Measurements from ENCODE around the gene RPL36.

Gene RPL36

DNA sequence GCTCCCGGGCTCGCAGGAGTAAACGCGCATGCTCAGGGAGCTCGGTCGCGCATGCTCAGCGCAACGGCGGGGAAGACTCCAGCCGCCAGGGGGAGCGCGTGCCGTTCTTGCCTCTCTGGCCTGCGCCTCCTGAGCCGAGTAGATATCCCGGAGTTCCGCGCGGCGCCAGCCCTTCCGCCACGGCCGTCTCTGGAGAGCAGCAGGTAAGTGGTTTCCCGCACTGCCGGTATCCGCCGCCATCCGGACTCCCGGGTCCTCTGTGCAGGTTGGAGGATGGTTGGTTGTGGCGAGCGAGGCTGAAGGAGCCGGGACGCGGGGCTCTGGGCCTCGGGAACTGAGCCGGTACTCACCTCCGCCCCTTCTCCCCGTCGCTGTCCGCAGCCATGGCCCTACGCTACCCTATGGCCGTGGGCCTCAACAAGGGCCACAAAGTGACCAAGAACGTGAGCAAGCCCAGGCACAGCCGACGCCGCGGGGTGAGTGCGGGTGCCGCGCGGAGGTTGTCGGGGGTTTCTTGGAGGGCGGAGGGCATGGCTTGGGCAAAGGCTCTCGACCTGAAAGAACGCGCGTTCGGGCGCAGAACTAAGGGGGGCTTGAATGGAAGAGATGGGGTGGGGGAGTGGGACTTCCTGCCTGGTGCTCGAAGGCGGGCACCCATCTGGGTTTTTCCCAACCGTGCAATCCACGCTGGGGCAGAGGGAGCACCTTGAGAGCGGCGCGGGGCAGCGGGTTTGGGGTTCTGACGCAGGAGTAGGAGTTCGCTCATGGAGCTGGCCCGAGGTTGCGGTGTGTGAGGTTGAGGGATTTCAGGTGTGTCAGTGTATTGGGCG lies at the start of gene RPL36:
RPL36 (plus strand) TSS at position 171 of the 830 bp plus-strand sequence; CDS start at position 384, 213 bp downstream.
- DNase-seq = peak; percentile 85

DNA sequence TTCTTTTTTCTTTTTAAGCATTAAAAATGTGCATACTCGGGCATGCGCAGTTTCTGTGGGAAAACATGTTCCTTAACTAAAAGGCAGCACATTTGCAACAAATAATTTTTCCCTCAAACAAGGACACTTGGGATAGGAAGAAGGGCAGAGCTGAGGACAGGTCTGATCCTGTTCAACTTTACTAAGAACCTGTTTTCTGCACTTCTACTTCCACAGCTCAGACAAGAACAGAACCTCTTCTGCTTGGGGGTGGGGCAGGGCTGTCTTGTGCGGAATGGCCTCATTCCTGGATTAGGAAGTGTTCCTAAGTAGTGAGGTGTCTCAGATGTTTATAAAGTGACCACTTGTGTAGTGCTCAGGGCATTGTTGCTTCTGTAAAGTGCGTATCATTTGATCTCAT lies 48.9 kb upstream of the RPL36 start:
- no peak for DNase-seq

GRCh38 chr19:5642204-5642603 lies 47.9 kb upstream of the RPL36 start:
- DNase-seq = no peak

DNA sequence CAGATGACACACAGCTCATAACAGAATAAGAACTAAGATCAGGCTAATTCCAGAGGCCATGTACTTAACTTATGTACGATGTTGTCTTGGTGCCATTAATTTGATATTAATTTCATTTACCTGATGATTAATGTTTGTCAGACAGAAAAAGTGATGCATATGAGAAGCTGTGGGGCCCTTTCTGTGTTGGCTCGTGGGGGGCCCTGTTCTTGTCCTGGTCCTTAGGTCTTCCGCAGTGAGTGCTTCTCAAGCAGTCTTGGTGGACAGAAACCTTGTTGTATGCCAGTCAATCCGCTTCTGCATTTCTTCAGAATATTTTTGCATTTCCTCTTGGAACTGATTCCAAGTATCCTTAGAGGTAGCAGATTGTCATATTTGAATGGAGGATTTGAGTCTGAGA lies 47.0 kb upstream of the RPL36 start:
- no peak for DNase-seq

- DNase-seq = no peak
Measured at GRCh38 chr19:5644037-5644436, 46.1 kb upstream of the RPL36 start.

- DNase-seq = no peak
Measured at GRCh38 chr19:5645409-5645808, 44.7 kb upstream of the RPL36 start.

GRCh38 chr19:5646703-5647102 lies 43.4 kb upstream of the RPL36 start:
- DNase-seq = no peak

- no peak for DNase-seq
Measured at GRCh38 chr19:5648464-5648863, 41.6 kb upstream of the RPL36 start.

DNA sequence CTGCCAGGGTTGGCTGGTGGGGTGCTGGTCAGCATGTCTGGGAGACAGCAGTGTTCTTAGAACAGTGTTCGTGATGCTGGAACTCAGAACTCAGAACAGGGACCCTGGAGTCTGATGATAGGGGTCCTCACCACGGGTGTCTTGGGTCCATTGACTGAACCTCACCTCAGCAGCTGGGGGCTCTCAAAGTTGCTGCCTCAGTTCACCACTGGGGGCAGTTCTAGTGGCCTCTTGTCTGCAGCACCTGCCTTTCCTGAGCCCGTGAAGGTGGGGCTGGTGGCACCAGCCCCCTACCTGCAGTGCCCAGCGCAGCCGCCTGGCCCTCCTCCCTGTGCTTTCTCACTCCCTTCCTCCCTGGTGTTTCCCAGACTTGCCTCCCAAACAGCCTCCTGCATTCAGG lies 38.7 kb upstream of the RPL36 start:
- DNase-seq = no peak

GRCh38 chr19:5652261-5652660 lies 37.8 kb upstream of the RPL36 start:
- no peak for DNase-seq

DNA sequence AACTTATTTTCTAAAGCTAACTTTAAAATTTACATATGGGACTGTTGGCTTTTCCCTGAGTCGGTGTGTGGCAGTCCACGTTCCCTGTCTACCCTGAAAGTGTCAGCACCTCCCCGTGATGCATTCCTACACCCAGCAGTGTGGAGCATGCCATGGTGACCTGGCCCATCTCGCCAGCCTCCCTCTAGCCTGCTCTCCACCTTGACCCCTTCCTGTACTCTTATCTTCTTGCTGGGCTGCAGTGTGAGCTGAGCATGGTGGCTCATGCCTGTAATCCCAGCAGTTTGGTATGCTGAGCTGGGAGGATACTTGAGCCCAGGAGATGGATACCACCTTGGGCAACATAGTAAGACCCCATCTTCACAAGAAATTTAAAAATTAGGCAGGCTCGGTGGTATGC lies 35.2 kb upstream of the RPL36 start:
- no peak for DNase-seq

GRCh38 chr19:5655412-5655811 lies 34.7 kb upstream of the RPL36 start:
- no peak for DNase-seq

- no peak for DNase-seq
Measured at GRCh38 chr19:5661483-5661882, 28.6 kb upstream of the RPL36 start.

DNA sequence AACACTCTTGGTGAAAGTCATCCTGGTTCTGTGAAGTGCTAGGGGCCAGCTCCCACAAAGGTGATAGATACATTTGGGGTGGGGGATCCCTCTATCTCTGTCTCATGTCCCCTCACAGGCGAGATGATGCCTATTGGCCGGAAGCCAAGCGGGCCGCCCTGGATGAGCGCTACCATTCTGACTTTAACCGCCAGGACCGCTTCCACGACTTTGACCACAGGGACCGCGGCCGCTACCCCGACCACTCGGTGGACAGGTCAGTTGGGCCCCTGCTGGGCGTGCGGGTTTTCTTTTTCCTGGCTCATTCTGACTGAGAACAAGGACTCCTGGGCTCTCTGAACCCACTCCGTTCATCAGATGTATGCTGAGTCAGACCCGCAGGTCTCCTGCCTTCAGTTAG lies 26.2 kb upstream of the RPL36 start:
- DNase-seq = no peak

- no peak for DNase-seq
Measured at GRCh38 chr19:5664515-5664914, 25.6 kb upstream of the RPL36 start.

DNA sequence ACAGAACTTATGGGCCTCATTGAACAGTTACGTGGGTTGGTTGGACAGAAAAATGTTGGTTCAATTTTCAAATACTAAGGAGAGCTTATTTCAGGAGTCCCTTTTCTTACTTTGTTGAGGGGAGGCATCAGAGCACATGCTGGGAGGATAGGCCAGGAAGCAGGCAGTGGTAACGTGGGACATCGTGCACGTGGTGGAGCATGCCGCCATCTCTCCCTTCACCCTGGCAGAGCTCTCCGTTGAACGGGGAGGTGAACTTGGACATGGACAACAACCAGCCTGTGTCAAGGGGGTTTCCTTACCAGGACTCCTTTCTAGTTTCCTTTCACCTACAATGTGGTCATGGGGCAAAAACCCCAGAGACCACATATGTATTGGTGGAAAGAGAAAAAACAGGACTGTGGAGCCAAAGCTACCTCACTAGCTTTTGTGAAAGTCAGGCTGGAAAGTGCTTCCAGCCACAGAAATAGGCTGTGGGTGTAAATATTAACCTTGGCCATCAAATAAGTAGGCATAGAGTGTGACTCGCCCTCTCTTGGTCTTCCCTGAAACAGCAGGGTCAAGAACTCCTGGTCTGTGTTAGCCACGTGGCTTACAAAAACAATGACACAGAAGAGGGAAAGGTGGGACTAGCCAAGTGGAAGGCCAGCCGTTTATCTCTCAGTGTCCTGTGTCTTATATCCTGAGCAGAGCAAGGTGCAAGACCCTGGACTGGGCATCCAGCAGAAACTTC lies 24.1 kb upstream of the RPL36 start:
- DNase-seq = no peak

DNA sequence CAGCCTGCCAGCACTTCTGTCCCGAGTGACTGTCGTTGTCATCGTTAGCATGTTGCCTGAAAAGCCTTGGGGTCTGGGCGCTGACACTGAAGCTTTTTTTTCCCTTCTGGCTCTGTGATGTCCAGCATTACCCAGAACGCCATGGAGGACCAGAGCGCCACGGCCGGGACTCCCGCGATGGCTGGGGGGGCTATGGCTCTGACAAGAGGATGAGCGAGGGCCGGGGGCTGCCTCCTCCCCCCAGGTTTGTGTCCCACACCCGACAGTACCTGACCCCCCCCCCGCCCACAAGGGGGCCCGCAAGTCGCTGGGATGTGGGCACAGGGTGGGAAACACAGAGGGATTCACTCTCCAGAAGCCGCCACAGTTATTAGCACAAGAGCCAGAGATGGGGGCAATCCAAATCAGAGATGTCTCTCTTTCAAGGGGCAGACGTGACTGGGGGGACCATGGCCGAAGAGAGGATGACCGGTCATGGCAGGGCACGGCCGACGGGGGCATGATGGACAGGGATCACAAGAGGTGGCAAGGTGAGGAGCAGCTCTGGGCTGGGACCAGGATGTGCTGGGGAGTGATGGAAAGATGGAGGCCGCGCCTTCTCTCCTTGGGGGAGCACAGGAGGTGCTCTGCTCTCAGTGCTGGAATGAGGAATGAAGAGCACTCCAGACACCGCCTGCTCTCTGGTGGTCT lies 23.0 kb upstream of the RPL36 start:
- DNase-seq = no peak

DNA sequence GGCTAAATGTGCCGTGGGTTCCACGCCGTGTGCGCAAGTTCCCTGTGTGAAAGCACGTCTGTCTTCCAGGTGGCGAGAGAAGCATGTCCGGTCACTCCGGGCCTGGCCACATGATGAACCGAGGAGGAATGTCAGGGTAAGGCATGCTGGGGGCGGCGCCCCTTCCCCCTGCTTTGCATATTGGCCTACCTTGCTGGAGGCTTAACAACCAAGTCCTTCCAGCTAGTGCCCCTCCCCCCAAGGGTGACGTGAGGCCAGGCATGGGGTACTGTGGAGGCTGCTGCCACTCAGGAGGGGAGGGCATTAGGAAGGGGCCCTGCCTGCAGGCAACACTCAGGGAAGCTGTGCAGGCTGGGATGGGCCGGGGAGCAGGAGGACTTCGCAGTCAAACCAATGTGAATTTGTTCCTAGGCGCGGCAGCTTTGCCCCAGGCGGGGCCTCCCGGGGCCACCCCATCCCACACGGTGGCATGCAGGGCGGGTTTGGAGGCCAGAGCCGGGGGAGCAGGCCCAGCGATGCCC lies 22.3 kb upstream of the RPL36 start:
- no peak for DNase-seq

DNA sequence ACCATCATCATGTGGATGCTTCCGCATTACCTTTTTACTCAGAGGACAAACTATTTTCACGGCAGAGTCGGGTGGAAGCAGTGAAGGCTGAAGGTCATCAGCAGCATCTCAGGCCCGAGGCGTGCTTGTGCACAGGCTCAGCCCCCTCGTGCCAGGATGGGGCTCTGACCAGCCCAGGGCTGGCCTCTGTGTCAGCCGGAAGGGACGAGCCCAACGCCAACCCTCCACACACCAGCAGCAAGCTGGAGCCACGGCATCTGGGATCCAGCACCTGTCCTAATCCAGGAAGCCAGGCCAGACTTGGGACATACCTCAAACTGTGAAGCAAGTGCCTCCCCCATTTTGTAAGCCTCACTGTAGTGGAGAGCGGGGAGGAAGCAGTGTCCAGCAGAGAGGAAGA lies 20.9 kb upstream of the RPL36 start:
- DNase-seq = no peak

DNA sequence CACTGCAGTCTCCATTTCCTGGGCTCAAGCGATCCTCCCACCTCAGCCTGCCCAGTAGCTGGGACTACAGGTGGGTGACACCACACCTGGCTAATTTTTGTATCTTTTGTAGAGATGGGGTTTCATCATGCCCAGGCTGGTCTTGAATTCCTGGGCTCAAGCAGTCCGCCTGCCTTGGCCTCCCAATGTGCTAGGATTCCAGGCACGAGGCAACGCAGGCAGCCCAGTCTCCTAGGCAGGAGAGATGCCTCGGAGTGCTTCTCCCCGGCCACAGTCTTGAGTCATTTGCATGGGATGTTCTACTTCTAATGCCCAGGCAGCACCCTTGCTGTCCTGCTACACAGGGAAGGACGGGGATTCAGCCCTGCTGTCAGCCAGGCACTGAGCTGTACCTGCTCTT lies 18.5 kb upstream of the RPL36 start:
- no peak for DNase-seq

DNA sequence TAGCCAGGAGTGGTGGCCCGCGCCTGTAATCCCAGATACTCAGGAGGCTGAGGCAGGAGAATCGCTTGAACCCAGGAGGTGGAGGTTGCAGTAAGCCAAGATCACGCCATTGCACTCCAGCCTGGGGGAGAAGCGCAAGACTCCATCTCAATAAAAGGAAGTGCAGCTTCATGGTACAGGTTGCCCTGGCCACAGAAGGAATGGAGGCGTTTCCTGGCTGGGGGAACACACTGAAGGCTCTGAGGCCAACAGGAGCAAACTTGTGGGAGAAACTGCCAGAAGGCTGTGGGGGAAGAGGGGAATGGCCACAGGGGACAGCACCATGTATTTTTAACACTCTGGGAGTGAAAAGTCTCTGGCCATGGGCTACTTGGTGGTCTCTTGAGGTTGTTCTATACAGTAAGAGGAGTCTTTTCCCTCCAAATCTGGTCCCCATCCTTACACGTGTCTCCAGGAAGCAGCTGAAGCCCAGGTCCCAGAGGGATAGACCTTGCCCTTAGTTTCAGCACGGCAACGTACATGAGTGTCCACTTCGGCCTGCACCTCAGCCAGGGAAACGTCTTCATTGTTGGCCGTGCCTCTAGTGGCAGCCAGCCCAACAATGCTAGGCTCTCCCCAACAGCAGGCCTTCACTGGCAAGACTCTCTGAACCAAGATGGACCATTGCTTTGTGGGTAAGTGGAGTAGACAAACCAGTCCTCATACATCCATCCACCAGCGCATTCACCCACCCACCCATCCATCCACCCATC lies 17.2 kb upstream of the RPL36 start:
- DNase-seq = no peak

DNA sequence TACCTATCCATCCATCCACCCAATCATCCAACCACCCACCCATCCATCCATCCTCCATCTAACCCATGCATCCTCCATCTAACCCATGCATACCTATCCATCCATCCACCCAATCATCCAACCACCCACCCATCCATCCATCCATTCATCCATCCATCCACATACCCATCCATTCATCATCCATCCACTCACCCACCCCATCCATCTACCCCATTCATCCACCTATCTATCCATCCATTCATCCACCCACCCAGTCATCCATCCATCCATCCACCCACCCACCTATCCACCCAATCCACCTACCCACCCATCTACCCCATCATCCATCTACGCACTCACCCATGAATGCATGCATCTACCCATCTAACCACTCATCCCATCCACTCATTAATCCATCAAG lies 16.3 kb upstream of the RPL36 start:
- no peak for DNase-seq

DNA sequence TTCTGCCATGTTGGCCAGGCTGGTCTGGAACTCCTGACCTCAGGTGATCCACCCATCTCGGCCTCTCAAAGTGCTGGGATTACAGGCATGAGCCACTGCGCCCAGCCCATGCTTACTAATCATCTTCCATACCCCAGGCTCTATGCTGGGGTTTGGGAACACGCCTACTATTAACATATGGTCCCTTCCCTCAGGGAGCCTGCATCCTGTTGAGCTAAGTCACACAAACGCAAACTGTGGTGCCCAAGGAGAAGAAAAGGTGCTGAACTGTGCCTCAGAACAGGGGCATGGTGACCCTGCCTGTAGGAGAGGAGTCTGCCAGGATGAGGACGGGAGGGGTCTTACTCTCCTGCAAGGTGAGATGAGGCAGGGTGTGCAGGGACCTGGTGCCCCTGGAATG lies 15.4 kb upstream of the RPL36 start:
- no peak for DNase-seq
